GM19099 (cell line): Measurements from ENCODE around the gene MLXIP.

Experiments
- POLR2A ChIP-seq: IDR thresholded peaks from 3 replicates; pipeline ENCODE4 v1.6.1; 2011; ENCODE audit warnings: low read depth; ENCODE audit not compliant: insufficient read length; ENCODE audit errors: extremely low read depth

The MLXIP gene

GRCh38 chr12:122050706-122051105, 27.9 kb upstream of the MLXIP start:
- TF ChIP-seq POLR2A = no peak

GRCh38 chr12:122051231-122051876, 27.2 kb upstream of the MLXIP start:
- no peak for TF ChIP-seq POLR2A

GRCh38 chr12:122052285-122052684, 26.3 kb upstream of the MLXIP start:
- no peak for TF ChIP-seq POLR2A

GRCh38 chr12:122054842-122055520, 23.6 kb upstream of the MLXIP start:
- TF ChIP-seq POLR2A = no peak

- no peak for TF ChIP-seq POLR2A
Observed at GRCh38 chr12:122057007-122057735, 21.4 kb upstream of the MLXIP start.

GRCh38 chr12:122057769-122058168, 20.8 kb upstream of the MLXIP start:
- TF ChIP-seq POLR2A = no peak

GRCh38 chr12:122058549-122059149, 19.9 kb upstream of the MLXIP start:
- TF ChIP-seq POLR2A = no peak

GRCh38 chr12:122059203-122059960, 19.2 kb upstream of the MLXIP start:
- no peak for TF ChIP-seq POLR2A

GRCh38 chr12:122060081-122060501, 18.5 kb upstream of the MLXIP start:
- TF ChIP-seq POLR2A = no peak

GRCh38 chr12:122061253-122061652, 17.3 kb upstream of the MLXIP start:
- no peak for TF ChIP-seq POLR2A

- no peak for TF ChIP-seq POLR2A
Observed at GRCh38 chr12:122062832-122063693, 15.5 kb upstream of the MLXIP start.

GRCh38 chr12:122063694-122064024, 14.9 kb upstream of the MLXIP start:
- TF ChIP-seq POLR2A = no peak

- TF ChIP-seq POLR2A = no peak
Observed at GRCh38 chr12:122064025-122064777, 14.4 kb upstream of the MLXIP start.

- no peak for TF ChIP-seq POLR2A
Observed at GRCh38 chr12:122064780-122065588, 13.6 kb upstream of the MLXIP start.
